ENCODE results near the gene CCL13. TPM values are rescaled to one million over a fixed set of nuclear protein-coding genes. Genes with fewer than 3 reads are reported as not detected.

CCL13 gene
- total RNA-seq, 4 donors from 2014 or later: 1.5 TPM; not detected in 3

DNA sequence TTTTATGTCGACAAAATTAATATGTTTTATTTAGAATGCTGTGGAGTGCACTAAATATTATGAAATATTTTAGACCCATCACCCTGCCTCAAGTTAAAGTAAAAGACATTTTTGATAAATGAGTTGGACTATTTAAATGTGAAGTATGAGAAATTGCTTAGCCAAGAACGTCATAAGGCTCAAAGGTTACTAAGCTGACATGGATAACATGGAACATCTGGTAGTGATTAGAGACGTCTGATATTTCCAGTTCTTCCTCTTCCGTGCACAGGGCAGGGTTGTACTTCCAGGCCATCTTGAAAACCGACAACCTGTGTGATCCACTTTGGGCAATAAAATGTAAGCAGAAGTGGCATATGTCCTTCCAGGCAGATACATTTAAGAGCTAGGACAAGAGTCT is 44.2 kb upstream of the CCL13 start:
- no peak for DNase-seq
- Histone ChIP-seq H3K36me3 (no peaks in the 10 kb centered on the region), H3K27me3 (no peaks in the 10 kb centered on the region), H3K27ac (peak overlapping the region in 3 of 4 donors; percentile 12 to 68 (median 64)), H3K9me3 (no peaks in the 10 kb centered on the region), H3K4me1 (peaks cover 5 to 36% of the 10 kb centered on the region in 2 donors), H3K4me3 (no peak overlapping the region)
- intact Hi-C loops (cut with DNase I; ENCODE audit: low total_unique reads) (loop anchor here (5.0 kb wide), 1 partner anchor 60 kb away; no protein-coding TSS in a partner anchor), in situ Hi-C loops (cut with MboI; ENCODE audit: low sequenced_read_pairs in 4 of 4) (no loop called here)
- ATAC-seq: peak; percentile 51 to 64
- TF ChIP-seq, protein P1, sequence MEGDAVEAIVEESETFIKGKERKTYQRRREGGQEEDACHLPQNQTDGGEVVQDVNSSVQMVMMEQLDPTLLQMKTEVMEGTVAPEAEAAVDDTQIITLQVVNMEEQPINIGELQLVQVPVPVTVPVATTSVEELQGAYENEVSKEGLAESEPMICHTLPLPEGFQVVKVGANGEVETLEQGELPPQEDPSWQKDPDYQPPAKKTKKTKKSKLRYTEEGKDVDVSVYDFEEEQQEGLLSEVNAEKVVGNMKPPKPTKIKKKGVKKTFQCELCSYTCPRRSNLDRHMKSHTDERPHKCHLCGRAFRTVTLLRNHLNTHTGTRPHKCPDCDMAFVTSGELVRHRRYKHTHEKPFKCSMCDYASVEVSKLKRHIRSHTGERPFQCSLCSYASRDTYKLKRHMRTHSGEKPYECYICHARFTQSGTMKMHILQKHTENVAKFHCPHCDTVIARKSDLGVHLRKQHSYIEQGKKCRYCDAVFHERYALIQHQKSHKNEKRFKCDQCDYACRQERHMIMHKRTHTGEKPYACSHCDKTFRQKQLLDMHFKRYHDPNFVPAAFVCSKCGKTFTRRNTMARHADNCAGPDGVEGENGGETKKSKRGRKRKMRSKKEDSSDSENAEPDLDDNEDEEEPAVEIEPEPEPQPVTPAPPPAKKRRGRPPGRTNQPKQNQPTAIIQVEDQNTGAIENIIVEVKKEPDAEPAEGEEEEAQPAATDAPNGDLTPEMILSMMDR (IDR thresholded peaks at IDR 0.05 in 4 of 5, conservative IDR thresholded peaks at IDR 0.05 in 1 of 5): no peak
- TF ChIP-seq POLR2A (IDR thresholded peaks at IDR 0.05): no peak

DNA sequence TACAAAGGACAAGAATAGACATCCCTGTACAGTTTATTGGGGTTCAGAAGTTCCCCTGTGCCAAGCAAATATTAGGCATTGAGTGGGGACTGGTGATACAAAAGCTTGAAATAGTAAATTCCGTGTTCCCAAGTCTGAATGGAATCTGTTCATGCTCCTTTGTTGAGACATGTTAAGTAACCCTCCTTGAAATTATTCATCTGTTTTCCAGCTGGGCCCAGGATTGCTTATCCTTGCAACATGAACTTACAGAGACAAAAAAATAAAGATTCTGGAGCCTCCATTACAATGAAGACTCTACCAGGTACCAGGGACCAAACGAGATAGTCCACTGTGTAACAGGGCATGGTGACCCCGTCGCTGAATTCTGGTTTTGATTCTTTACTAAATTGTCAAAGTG is 43.1 kb upstream of the CCL13 start:
- in situ Hi-C loops (cut with MboI; ENCODE audit: low sequenced_read_pairs in 4 of 4): no loop called here
- no peak overlapping the region for H3K4me3 ChIP-seq
- H3K27ac ChIP-seq: peak overlapping the region in 3 of 4 donors; percentile 34 to 68 (median 64)
- intact Hi-C loops (cut with DNase I; ENCODE audit: low total_unique reads): loop anchor here (5.0 kb wide), 1 partner anchor 61 kb away; no protein-coding TSS in a partner anchor
- TF ChIP-seq, protein P1 (IDR thresholded peaks at IDR 0.05 in 4 of 5, conservative IDR thresholded peaks at IDR 0.05 in 1 of 5): no peak
- no peak for TF ChIP-seq POLR2A (IDR thresholded peaks at IDR 0.05)
- no peaks in the 10 kb centered on the region for H3K36me3 ChIP-seq
- DNase-seq (no peak), ATAC-seq (peak in 1 of 2 donors; percentile 56)
- no peaks in the 10 kb centered on the region for H3K9me3 ChIP-seq
- peaks cover 0 to 28% of the 10 kb centered on the region in 2 donors for H3K4me1 ChIP-seq
- H3K27me3 ChIP-seq: no peaks in the 10 kb centered on the region

DNA sequence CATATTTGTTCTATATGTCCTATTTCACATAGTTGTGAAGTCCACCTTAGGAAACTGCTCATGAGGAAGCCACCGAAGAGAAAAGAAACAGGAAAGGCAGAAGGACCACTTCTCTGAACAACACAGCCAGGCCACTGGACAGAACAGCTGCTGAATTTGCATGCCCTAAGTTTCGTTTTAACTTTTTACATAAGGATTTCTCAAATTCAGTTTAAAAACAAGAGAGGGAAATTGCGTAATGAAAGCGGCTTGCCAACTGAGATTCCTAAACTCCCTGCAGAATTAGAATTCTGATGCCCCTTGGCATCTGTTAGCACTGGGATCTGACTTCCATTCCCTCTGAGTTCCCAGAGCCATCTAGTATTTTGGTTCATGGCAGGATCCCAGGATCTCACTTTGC is 42.0 kb upstream of the CCL13 start:
- Histone ChIP-seq H3K4me3 (no peak overlapping the region), H3K36me3 (no peaks in the 10 kb centered on the region), H3K4me1 (peaks cover 0 to 28% of the 10 kb centered on the region in 2 donors), H3K27ac (peak overlapping the region; percentile 34 to 68 (median 59)), H3K27me3 (no peaks in the 10 kb centered on the region), H3K9me3 (no peaks in the 10 kb centered on the region)
- no peak for TF ChIP-seq POLR2A (IDR thresholded peaks at IDR 0.05)
- TF ChIP-seq, protein P1 (IDR thresholded peaks at IDR 0.05 in 4 of 5, conservative IDR thresholded peaks at IDR 0.05 in 1 of 5): no peak
- DNase-seq (peak; percentile 10 to 45), ATAC-seq (peak; percentile 50 to 61)
- intact Hi-C loops (cut with DNase I; ENCODE audit: low total_unique reads): loop anchor here (5.0 kb wide), 1 partner anchor 62 kb away; no protein-coding TSS in a partner anchor
- in situ Hi-C loops (cut with MboI; ENCODE audit: low sequenced_read_pairs in 4 of 4): no loop called here

DNA sequence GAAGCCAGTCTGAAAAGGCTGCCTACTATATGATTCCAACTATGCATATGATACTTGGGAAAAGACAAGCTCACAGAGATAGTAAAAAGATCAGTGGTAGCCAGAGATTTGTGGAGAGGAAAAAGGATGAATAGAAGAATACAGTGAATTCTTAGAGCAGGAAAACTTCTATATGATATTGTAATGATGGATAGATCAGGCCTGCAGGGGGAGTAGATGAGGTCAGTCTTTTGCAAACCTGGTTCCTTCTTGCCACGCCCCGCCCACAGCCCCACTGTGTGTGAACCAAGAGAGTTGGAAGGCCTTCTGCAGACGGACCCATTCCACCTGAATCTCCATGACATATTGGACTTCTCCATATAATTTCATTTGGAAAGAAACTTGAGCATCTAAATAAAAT is 37.8 kb upstream of the CCL13 start:
- no peak for DNase-seq
- Histone ChIP-seq H3K36me3 (no peaks in the 10 kb centered on the region), H3K27me3 (no peaks in the 10 kb centered on the region), H3K4me3 (no peak overlapping the region), H3K27ac (no peak overlapping the region), H3K9me3 (no peaks in the 10 kb centered on the region), H3K4me1 (peaks cover 0 to 15% of the 10 kb centered on the region in 2 donors)
- in situ Hi-C loops (cut with MboI; ENCODE audit: low sequenced_read_pairs in 4 of 4): no loop called here
- intact Hi-C loops (cut with DNase I; ENCODE audit: low total_unique reads): no loop called here
- no peak for TF ChIP-seq POLR2A (IDR thresholded peaks at IDR 0.05)
- TF ChIP-seq, protein P1 (IDR thresholded peaks at IDR 0.05 in 4 of 5, conservative IDR thresholded peaks at IDR 0.05 in 1 of 5): no peak
- ATAC-seq: no peak

DNA sequence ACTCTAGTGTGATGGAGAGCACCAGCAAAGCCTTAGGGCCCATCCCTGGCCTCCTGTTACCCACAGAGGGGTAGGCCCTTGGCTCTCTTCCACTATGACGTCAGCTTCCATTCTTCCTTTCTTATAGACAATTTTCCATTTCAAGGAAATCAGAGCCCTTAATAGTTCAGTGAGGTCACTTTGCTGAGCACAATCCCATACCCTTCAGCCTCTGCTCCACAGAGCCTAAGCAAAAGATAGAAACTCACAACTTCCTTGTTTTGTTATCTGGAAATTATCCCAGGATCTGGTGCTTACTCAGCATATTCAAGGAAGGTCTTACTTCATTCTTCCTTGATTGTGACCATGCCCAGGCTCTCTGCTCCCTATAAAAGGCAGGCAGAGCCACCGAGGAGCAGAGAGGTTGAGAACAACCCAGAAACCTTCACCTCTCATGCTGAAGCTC is 37.2 kb upstream of the CCL13 start, which contains the start of gene CCL8:
CCL8 (plus strand) TSS at position 397 of the 445 bp plus-strand sequence. CDS start 67 bp downstream, outside the sequence.
- intact Hi-C loops (cut with DNase I; ENCODE audit: low total_unique reads): no loop called here
- H3K36me3 ChIP-seq: no peaks in the 10 kb centered on the region
- DNase-seq (no peak), ATAC-seq (no peak)
- peak within 1 kb of the TSS in 2 of 4 donors; percentile 18 to 41 for H3K27ac ChIP-seq
- H3K27me3 ChIP-seq: no peaks in the 10 kb centered on the region
- in situ Hi-C loops (cut with MboI; ENCODE audit: low sequenced_read_pairs in 4 of 4): no loop called here
- TF ChIP-seq POLR2A (IDR thresholded peaks at IDR 0.05): no peak
- TF ChIP-seq, protein P1 (IDR thresholded peaks at IDR 0.05 in 4 of 5, conservative IDR thresholded peaks at IDR 0.05 in 1 of 5): no peak
- peaks cover 0 to 9% of the 10 kb centered on the region in 2 donors for H3K4me1 ChIP-seq
- no peak within 1 kb of the TSS for H3K4me3 ChIP-seq
- no peaks in the 10 kb centered on the region for H3K9me3 ChIP-seq
